Liver (tissue), 9 donors: ENCODE results near the gene NMNAT1. TPM values are rescaled to one million over a fixed set of nuclear protein-coding genes. Genes with fewer than 3 reads are reported as not detected.

Experiments used
- DNase-seq: peaks from one replicate; pipeline ENCODE4 v3.0.0-alpha.2; 2017; ENCODE audit warnings: low spot score
- H3K27ac ChIP-seq, 2 donors: one replicate each; pipeline ENCODE4 v1.7.0; 2013; ENCODE audit warnings: inconsistent platforms in 2 of 2, low read length in 2 of 2, control low read depth in 1 of 2, low read depth in 1 of 2, mild to moderate bottlenecking in 1 of 2
- H3K27me3 ChIP-seq, 4 donors: one replicate each; pipeline versions ENCODE4 v1.6.1 to v1.7.0; 2013; ENCODE audit warnings: low read length in 3 of 4, inconsistent platforms in 1 of 4, mild to moderate bottlenecking in 1 of 4, moderate library complexity in 1 of 4; ENCODE audit not compliant: control insufficient read depth in 4 of 4, insufficient read depth in 4 of 4
- H3K36me3 ChIP-seq, 4 donors: one replicate each; pipeline versions ENCODE4 v1.6.1 to v1.7.0; 2013; ENCODE audit warnings: low read length in 3 of 4, mild to moderate bottlenecking in 3 of 4, low read depth in 1 of 4, moderate library complexity in 1 of 4; ENCODE audit not compliant: control insufficient read depth in 4 of 4, insufficient read depth in 3 of 4
- H3K4me1 ChIP-seq, 4 donors: one replicate each; pipeline versions ENCODE4 v1.6.1 to v1.7.0; 2013; ENCODE audit warnings: low read length in 3 of 4, mild to moderate bottlenecking in 3 of 4, moderate library complexity in 1 of 4; ENCODE audit not compliant: control insufficient read depth in 4 of 4, insufficient read depth in 4 of 4
- H3K4me3 ChIP-seq, 3 donors: one replicate each; pipeline versions ENCODE4 v1.6.1 to v1.7.0; 2013; ENCODE audit warnings: low read length in 3 of 3, control low read depth in 1 of 3, low read depth in 1 of 3, mild to moderate bottlenecking in 1 of 3
- H3K9ac ChIP-seq, 2 donors: one replicate each; pipeline ENCODE4 v1.7.0; 2013; ENCODE audit warnings: low read length in 2 of 2, mild to moderate bottlenecking in 2 of 2, moderate library complexity in 2 of 2, control low read depth in 1 of 2, low read depth in 1 of 2
- H3K9me3 ChIP-seq, 4 donors: one replicate each; pipeline versions ENCODE4 v1.6.1 to v1.7.0; 2013; ENCODE audit warnings: low read length in 3 of 4; ENCODE audit not compliant: control insufficient read depth in 4 of 4
- ATF3 ChIP-seq: IDR thresholded peaks from 2 replicates; pipeline ENCODE4 v1.6.1; 2016; ENCODE audit warnings: antibody characterized with exemption
- CTCF ChIP-seq: fragments of 150-350 bp; IDR thresholded peaks from 2 replicates; pipeline ENCODE4 v1.5.1; 2017; ENCODE audit warnings: improper control_type of control experiment, low read depth, low read length; ENCODE audit not compliant: missing input control
- EGR1 ChIP-seq, 2 donors: IDR thresholded peaks; 2 replicates each; pipeline ENCODE4 v1.6.1; 2016 to 2018; ENCODE audit warnings: antibody characterized with exemption in 2 of 2, low read depth in 2 of 2
- FOXA1 ChIP-seq: IDR thresholded peaks from 2 replicates; pipeline ENCODE4 v1.6.1; 2016; ENCODE audit warnings: antibody characterized with exemption
- FOXA2 ChIP-seq: IDR thresholded peaks from 2 replicates; pipeline ENCODE4 v1.6.1; 2016; ENCODE audit warnings: antibody characterized with exemption
- GABPA ChIP-seq, 2 donors: IDR thresholded peaks in 1 of 2; conservative IDR thresholded peaks in 1 of 2; 2 replicates each; pipeline ENCODE4 v1.6.1; 2016; ENCODE audit warnings: antibody characterized with exemption in 2 of 2, mild to moderate bottlenecking in 1 of 2, moderate library complexity in 1 of 2
- HNF4A ChIP-seq, 2 donors: conservative IDR thresholded peaks; 2 replicates each; pipeline ENCODE4 v1.6.1; 2016; ENCODE audit warnings: antibody characterized with exemption in 2 of 2, mild to moderate bottlenecking in 2 of 2
- HNF4G ChIP-seq: IDR thresholded peaks from 2 replicates; pipeline ENCODE4 v1.6.1; 2016; ENCODE audit warnings: antibody characterized with exemption
- JUND ChIP-seq, 2 donors: IDR thresholded peaks; 2 replicates each; pipeline ENCODE4 v1.6.1; 2016; ENCODE audit warnings: antibody characterized with exemption in 2 of 2
- MAX ChIP-seq: IDR thresholded peaks from 2 replicates; pipeline ENCODE4 v1.6.1; 2016; ENCODE audit warnings: antibody characterized with exemption
- RAD21 ChIP-seq, 2 donors: IDR thresholded peaks; 2 replicates each; pipeline ENCODE4 v1.6.1; 2016; ENCODE audit warnings: antibody characterized with exemption in 2 of 2, mild to moderate bottlenecking in 2 of 2
- REST ChIP-seq: IDR thresholded peaks from 2 replicates; pipeline ENCODE4 v1.6.1; 2016; ENCODE audit warnings: antibody characterized with exemption, mild to moderate bottlenecking
- RXRA ChIP-seq, 2 donors: IDR thresholded peaks; 2 replicates each; pipeline ENCODE4 v1.6.1; 2017 to 2018; ENCODE audit warnings: antibody characterized with exemption in 2 of 2, mild to moderate bottlenecking in 1 of 2
- SP1 ChIP-seq: IDR thresholded peaks from 2 replicates; pipeline ENCODE4 v1.6.1; 2018; ENCODE audit warnings: antibody characterized with exemption, mild to moderate bottlenecking
- TAF1 ChIP-seq: conservative IDR thresholded peaks from 2 replicates; pipeline ENCODE4 v1.6.1; 2016; ENCODE audit warnings: antibody characterized with exemption, mild to moderate bottlenecking
- YY1 ChIP-seq: IDR thresholded peaks from 2 replicates; pipeline ENCODE4 v1.6.1; 2016; ENCODE audit warnings: antibody characterized with exemption, mild to moderate bottlenecking
- ZBTB33 ChIP-seq: IDR thresholded peaks from 2 replicates; pipeline ENCODE4 v1.6.1; 2016; ENCODE audit warnings: antibody characterized with exemption
- WGBS: extraction: QIAGEN DNeasy Blood & Tissue Kit; methylation state at CpG from one replicate; pipeline ENCODE4 v1.1.7; 2013; 5-methylcytosine and 5-hydroxymethylcytosine counted together
- polyA plus RNA-seq, 2 donors: library from polyadenylated mRNA; stranded (reverse) in 1 of 2; unstranded in 1 of 2; fragments of 200-250 nt in 1 of 2; fragments of >200 nt in 1 of 2; fragmentation: Nextera tagmentation in 1 of 2; extraction: Ambion mirVana in 1 of 2; gene quantifications; one replicate each; pipeline versions ENCODE4 v1.2.1 to v1.2.3, GENCODE V29; 2013 to 2015
- total RNA-seq, 2 donors: library from RNA; depleted of rRNA; stranded (reverse); fragments of >200 nt; gene quantifications; one replicate each; pipeline ENCODE4 v1.2.3, GENCODE V29; 2014
- donor health status: healthy.
- donor health status: healthy.
- donor health status: healthy.
- donor health status: healthy.
- donor health status: healthy.

The NMNAT1 gene
- total and polyA plus RNA-seq, 4 donors = 5.2 to 7.4 (median 5.6) TPM

GRCh38 chr1:9894115-9894514 lies 49.2 kb upstream of the NMNAT1 start:
- Histone ChIP-seq H3K4me1 (peaks cover 0 to 3% (median 1%) of the 10 kb centered on the region in 4 donors), H3K4me3 (no peak overlapping the region), H3K9ac (no peak overlapping the region), H3K36me3 (no peaks in the 10 kb centered on the region), H3K9me3 (no peaks in the 10 kb centered on the region), H3K27ac (no peak overlapping the region), H3K27me3 (no peaks in the 10 kb centered on the region)
- WGBS = 97% methylated on average over 3 of the region's 3 CpGs
- no peak for DNase-seq
- TF ChIP-seq MAX (no peak), CTCF (no peak), FOXA2 (no peak), FOXA1 (no peak), JUND (IDR thresholded peaks at IDR 0.05) (no peak), RAD21 (IDR thresholded peaks at IDR 0.05) (no peak), GABPA (IDR thresholded peaks at IDR 0.05 in 1 of 2, conservative IDR thresholded peaks at IDR 0.05 in 1 of 2) (no peak), SP1 (no peak)

GRCh38 chr1:9900142-9901043 lies 42.9 kb upstream of the NMNAT1 start:
- Histone ChIP-seq H3K9ac (no peak overlapping the region), H3K36me3 (no peaks in the 10 kb centered on the region)
- WGBS = 40% methylated on average over 18 of the region's 18 CpGs

More at GRCh38 chr1:9900142-9901043, 42.9 kb upstream of the NMNAT1 start:
- Histone ChIP-seq H3K4me1 (peaks cover 9 to 27% (median 25%) of the 10 kb centered on the region in 4 donors), H3K27ac (peak overlapping the region; percentile 7 to 42), H3K27me3 (no peaks in the 10 kb centered on the region), H3K4me3 (peak overlapping the region in 1 of 3 donors; percentile 8), H3K9me3 (no peaks in the 10 kb centered on the region)
- no peak for DNase-seq
- TF ChIP-seq YY1 (no peak), GABPA (IDR thresholded peaks at IDR 0.05 in 1 of 2, conservative IDR thresholded peaks at IDR 0.05 in 1 of 2) (peak in 1 of 2 donors; percentile 18), CTCF (no peak), ATF3 (no peak), REST (peak; percentile 27), MAX (peak; percentile 74), TAF1 (no peak), HNF4A (conservative IDR thresholded peaks at IDR 0.05) (peak; percentile 59 to 64), HNF4G (peak; percentile 45), EGR1 (IDR thresholded peaks at IDR 0.05; ENCODE audit: low read depth in 2 of 2) (no peak), FOXA1 (peak; percentile 46), SP1 (peak; percentile 68), RXRA (IDR thresholded peaks at IDR 0.05) (peak in 1 of 2 donors; percentile 42), FOXA2 (peak; percentile 31), ZBTB33 (no peak), RAD21 (IDR thresholded peaks at IDR 0.05) (peak in 1 of 2 donors; percentile 15), JUND (IDR thresholded peaks at IDR 0.05) (no peak)
